HG03378 (cell line): ENCODE results near the gene GLRA2.
"Not testable (repeated sequence)": the region's sequence is repeated elsewhere in the genome, so short reads cannot be mapped to it uniquely, and the experiment has no call there.

Experiments used
- ATAC-seq: cut with Tn5 transposase; IDR thresholded peaks from one replicate; pipeline ENCODE4 v1.9.1; 2021; ENCODE audit warnings: mild to moderate bottlenecking, moderate library complexity; ENCODE audit not compliant: unreplicated experiment

The GLRA2 gene

DNA sequence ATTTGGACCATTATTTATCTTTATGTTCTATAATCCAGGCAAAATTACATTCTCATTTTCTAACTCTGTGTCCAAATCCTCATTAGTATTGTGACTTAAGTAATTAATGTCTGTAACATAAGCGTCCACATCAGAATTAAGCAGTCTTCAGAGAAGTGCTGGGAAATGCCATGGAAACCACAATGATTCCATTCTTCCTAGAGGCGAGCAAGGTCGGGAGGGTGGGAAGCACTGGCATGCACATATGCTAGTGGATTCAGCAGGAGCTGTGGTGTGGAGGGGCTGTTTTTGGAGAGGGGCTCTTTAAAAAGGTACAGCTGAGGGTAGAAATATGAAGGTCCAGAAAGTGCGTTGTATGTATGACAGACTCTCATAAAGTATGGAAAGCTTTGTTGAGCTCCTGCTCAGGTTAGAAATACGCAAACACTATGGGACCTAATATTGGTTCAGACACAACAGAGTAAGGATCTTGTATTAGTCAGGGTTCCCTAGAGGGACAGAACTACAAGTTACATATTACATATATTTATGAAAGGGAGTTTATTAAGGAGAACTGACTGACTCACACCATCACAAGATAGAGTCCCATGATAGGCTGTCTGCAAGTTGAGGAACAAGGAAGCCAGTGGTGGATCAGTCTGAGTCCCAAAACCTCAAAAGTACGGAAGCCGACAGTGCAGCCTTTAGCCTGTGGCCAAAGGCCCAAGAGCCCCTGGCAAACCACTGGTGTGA lies 61.5 kb downstream of the GLRA2 start:
- ATAC-seq = no peak

GRCh38 chrX:14591976-14592375 lies 62.6 kb downstream of the GLRA2 start:
- no peak for ATAC-seq

GRCh38 chrX:14594521-14594920 lies 65.2 kb downstream of the GLRA2 start:
- ATAC-seq = no peak

- ATAC-seq = no peak
These were observed 69.0 kb downstream of the GLRA2 start for GRCh38 chrX:14598330-14598729.

- no peak for ATAC-seq
These were observed 78.2 kb downstream of the GLRA2 start for GRCh38 chrX:14607446-14607985.

DNA sequence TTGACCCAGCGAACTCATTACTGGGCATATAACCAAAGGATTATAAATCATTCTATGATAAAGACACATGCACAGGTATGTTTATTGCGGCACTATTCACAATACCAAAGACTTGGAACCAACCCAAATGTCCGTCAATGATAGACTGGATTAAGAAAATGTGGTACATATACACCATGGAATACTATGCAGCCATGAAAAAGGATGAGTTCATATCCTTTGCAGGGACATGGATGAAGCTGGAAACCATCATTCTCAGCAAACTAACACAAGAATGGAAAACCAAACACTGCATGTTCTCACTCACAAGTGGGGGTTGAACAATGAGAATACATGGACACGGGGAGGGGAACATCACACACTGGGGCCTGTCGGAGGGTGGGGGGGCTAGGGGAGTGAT lies 83.1 kb downstream of the GLRA2 start:
- not testable (repeated sequence) for ATAC-seq

DNA sequence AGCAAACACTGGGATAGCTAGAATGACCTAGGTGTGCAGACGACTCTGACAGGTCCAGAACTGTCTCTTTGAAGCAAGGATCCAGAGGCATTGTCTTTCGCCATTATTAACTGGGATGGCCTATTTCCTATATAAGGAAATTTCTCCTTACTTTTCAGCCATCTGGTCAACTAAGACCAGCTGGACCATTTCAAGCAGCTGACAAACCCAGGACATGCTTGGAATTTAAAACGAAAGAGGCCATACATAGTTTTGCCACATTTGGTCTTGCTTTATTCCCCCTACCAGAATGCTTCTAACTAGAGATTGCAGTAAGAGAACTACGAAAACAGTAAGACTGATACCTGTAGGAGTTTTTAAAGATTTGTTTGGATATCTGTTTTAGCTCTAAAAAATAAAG lies 87.0 kb downstream of the GLRA2 start:
- ATAC-seq = no peak

DNA sequence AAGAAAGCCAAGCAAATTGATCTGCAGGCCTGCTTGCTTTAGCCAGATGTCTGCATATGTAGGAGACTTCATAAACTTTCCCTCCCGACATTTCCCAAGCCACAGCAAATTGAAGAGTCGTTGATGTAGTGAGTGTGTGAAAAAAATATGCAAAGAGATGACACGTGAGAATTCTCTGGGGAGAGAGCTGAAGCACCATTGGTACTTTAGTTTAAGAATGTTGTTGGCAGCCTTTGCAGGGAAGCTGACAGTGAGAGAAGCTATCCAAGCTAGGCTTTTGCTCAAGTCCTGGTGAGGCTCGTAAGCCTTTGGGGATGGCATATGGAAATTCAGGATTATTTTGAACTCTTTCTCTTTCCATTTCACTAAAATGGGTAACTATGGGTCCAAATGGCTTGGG lies 87.5 kb downstream of the GLRA2 start:
- ATAC-seq = no peak

DNA sequence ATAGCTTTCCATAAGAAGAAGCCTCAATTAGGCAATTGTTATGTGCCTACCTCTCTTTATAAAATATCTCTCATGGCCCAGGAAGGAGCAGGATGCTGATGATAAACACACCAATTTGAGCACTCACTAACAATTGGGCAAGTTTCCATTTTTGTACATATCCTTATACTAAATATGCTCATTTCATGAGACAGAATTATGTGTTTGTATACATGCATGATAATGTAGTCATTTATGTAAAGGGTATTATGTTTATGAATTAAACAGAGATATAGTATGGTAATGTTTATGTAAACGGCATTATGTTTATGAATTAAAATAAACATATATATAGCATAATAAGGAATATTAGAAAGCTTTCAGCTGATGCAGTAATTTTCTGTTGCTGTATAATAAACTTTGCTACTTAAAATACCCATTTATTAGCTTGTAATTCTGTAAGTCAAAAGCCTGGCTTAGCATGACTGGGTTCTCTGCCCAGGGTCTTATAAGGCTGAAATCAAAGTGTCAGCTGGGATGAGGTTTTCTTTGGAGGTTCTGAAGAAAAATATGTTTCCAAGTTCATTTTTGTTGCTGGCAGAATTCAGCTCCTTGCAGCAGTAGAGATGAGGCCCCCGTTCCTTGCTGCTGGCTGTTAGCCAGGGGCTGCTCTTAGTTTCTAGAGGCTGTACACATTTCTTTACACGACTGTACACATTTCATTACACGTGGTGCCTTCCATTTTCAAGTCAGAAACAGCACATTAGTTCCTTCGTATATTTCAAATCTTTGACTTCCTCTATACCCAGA lies 89.0 kb downstream of the GLRA2 start:
- ATAC-seq = no peak

DNA sequence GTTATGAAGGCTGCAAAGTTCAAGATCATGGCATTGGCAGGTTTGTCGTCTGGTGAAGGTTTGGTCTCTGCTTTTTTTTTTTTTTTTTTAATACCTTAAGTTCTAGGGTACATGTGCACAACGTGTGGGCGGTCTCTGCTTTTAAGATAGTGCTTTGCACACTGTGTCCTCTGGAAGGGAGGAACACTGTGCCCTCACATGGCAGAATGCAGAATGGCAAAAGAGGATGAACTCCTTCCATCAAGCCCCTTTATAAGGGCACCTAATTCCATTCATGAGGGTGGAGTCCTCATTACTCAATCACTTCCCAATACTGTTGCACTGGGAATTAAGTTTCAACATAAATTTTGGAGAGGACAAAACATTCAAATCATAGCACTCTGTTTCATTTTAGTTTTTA lies 101.4 kb downstream of the GLRA2 start:
- no peak for ATAC-seq

DNA sequence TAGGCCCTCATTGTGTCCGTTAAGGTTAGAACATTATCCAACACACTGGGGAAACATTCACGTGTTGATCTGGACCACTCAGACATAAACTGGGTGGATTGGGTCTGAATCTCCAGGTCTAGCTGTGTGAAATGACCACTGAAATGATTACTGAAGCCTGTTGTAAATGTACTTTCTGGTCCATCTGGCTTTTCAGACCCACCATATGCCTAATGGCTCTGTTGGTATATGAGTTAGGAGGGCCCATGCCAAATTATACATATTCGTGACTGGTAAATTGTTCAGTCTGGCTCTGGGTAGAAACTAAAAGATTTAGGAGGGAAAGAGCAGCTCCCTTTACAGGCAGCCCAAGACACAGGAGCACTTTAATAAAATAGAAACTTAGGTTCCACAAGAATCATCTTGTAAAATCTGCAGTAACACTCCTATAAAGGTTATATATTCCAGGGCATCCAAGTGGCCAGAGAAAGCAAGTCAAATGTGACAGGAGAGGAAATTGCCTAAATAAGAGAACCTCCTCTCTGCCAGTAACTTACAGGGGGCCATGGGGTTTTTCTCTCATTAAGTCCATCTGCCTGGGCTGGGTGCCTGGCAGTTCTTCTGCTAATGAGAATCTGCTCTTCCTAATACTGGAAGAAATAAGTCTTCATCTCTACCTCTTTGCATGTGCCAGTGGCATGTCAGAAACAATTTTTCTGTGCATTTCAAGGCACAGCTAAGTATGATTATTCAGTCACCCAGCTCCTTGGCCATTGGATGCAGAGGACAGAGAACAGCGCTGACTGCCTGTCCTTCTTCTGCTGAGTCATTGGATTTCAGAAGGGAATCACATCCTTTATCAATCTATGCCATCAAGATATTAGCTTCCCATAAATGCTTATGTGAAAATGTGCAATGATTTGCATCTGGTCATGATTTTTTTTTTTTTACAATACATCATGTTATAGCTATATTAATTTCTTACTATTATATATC lies 112.6 kb downstream of the GLRA2 start:
- ATAC-seq = no peak

DNA sequence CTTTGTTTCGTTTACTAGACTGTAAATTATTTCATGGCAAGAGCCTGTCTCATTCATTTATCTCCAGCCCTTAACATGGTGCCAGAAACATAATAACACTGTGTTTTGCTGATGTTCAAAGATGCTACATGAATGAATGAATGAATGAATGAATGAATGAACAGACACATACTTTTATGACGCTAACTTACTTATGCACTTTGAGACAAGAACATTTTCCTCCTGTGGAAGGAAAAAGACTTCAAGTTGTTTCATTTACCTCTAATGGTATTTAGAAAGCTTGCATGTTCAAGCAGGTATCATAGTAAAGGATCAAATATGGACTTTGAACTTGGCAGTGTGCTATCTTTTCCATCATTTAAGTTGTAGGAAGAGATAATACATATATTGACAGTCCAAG lies 131.6 kb downstream of the GLRA2 start:
- no peak for ATAC-seq

- peak; percentile 63 for ATAC-seq
These were observed 141.5 kb downstream of the GLRA2 start for GRCh38 chrX:14670819-14671218.

GRCh38 chrX:14672611-14673172 lies 143.4 kb downstream of the GLRA2 start:
- no peak for ATAC-seq

DNA sequence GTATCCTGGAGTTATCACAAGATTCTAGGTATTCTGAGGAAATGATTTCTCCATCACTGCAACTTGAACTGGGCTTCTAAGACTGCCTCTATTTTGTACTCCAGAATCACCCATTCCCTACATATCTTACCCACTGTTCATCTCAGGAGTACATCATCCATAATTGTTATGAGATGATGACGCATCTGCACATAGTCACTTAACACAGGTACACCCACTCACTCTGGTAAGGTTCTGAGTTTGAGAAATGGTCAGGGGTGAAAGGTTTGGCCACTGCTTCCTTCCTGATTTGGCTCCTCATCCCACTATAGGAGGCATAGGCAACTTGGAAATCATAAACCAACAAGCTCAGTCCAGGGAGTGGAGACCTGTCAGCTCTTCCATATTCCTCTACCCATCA lies 143.9 kb downstream of the GLRA2 start:
- no peak for ATAC-seq

- peak; percentile 94 for ATAC-seq
These were observed 144.4 kb downstream of the GLRA2 start for GRCh38 chrX:14673764-14674163.

- ATAC-seq = no peak
These were observed 146.2 kb downstream of the GLRA2 start for GRCh38 chrX:14675500-14675899.

- ATAC-seq = no peak
These were observed 147.1 kb downstream of the GLRA2 start for GRCh38 chrX:14676431-14676830.

GRCh38 chrX:14688331-14688730 lies 159.0 kb downstream of the GLRA2 start:
- ATAC-seq = not testable (repeated sequence)

DNA sequence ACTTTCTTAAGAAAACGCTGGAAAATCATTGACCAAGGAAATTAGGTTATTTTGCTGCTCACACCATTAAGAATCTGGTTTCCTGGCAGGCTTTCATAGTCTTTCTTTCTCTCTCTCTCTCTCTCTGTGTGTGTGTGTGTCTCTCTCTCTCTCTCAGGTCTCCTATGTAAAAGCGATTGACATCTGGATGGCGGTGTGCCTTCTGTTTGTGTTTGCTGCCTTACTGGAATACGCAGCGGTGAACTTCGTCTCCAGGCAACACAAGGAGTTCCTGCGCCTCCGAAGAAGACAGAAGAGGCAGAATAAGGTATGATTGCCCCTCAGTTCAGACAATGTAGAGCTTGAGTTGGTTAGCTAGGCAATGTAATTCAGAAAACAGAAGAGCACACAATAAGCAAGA lies 161.2 kb downstream of the GLRA2 start:
- no peak for ATAC-seq

DNA sequence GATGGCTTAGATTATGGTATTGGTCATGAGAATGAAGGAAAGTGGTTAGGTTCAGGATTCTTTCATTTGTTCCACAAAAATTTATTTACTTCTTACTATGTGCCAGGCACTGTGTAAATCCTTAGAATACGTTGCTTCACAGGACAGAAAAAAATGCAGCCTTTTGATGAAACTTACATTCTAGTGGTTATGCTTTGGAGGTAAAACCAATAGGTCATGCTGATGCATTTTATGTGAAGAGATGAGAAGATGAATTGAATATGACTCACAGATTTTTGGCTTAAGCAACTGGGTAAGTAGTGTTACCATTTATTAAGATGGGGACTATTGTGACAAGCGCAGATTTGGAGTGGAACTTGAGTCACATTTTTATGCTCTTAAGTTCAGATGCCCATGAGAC lies 165.3 kb downstream of the GLRA2 start:
- no peak for ATAC-seq
